Measurements from ENCODE around the gene PFKFB3. TPM values are rescaled to one million over a fixed set of nuclear protein-coding genes. Genes with fewer than 3 reads are reported as not detected.
"Not testable (repeated sequence)": the region's sequence is repeated elsewhere in the genome, so short reads cannot be mapped to it uniquely, and the experiment has no call there.

Gene PFKFB3
- total and polyA plus RNA-seq, 2 donors, result 12.2 to 39.3 TPM

GRCh38 chr10:6279540-6280267 is 77.0 kb downstream of the PFKFB3 start:
- H3K27ac ChIP-seq (ENCODE audit: low read depth in 1 of 2, low read length in 1 of 2), result no peak overlapping the region
- H3K27me3 ChIP-seq (ENCODE audit: control insufficient read depth in 2 of 2, insufficient read depth in 1 of 2, low read length in 1 of 2), result no peaks in the 10 kb centered on the region
- H3K36me3 ChIP-seq (ENCODE audit: control insufficient read depth in 2 of 2, insufficient read depth in 2 of 2, low read length in 1 of 2), result no peaks in the 10 kb centered on the region
- no peak for DNase-seq (ENCODE audit: low read depth in 6 of 9, low spot score in 9 of 9)
- peaks cover 0 to 11% of the 10 kb centered on the region in 2 donors for H3K9me3 ChIP-seq (ENCODE audit: control insufficient read depth in 2 of 2, insufficient read depth in 1 of 2, low read length in 1 of 2)
- H3K4me1 ChIP-seq (ENCODE audit: control insufficient read depth in 2 of 2, insufficient read depth in 2 of 2, low read length in 2 of 2), result peaks cover 0 to 3% of the 10 kb centered on the region in 2 donors
- 94% methylated on average over 15 of the region's 15 CpGs for WGBS
- H3K4me3 ChIP-seq (ENCODE audit: low read length in 2 of 2), result no peak overlapping the region

GRCh38 chr10:6280291-6280690 is 77.6 kb downstream of the PFKFB3 start:
- H3K27ac ChIP-seq (ENCODE audit: low read depth in 1 of 2, low read length in 1 of 2), result no peak overlapping the region
- WGBS, result 87% methylated on average over 8 of the region's 8 CpGs
- DNase-seq (ENCODE audit: low read depth in 6 of 9, low spot score in 9 of 9), result no peak
- H3K9me3 ChIP-seq (ENCODE audit: control insufficient read depth in 2 of 2, insufficient read depth in 1 of 2, low read length in 1 of 2), result peaks cover 0 to 8% of the 10 kb centered on the region in 2 donors
- no peak overlapping the region for H3K4me3 ChIP-seq (ENCODE audit: low read length in 2 of 2)
- H3K4me1 ChIP-seq (ENCODE audit: control insufficient read depth in 2 of 2, insufficient read depth in 2 of 2, low read length in 2 of 2), result peaks cover 0 to 2% of the 10 kb centered on the region in 2 donors
- H3K27me3 ChIP-seq (ENCODE audit: control insufficient read depth in 2 of 2, insufficient read depth in 1 of 2, low read length in 1 of 2), result no peaks in the 10 kb centered on the region
- no peaks in the 10 kb centered on the region for H3K36me3 ChIP-seq (ENCODE audit: control insufficient read depth in 2 of 2, insufficient read depth in 2 of 2, low read length in 1 of 2)

DNA sequence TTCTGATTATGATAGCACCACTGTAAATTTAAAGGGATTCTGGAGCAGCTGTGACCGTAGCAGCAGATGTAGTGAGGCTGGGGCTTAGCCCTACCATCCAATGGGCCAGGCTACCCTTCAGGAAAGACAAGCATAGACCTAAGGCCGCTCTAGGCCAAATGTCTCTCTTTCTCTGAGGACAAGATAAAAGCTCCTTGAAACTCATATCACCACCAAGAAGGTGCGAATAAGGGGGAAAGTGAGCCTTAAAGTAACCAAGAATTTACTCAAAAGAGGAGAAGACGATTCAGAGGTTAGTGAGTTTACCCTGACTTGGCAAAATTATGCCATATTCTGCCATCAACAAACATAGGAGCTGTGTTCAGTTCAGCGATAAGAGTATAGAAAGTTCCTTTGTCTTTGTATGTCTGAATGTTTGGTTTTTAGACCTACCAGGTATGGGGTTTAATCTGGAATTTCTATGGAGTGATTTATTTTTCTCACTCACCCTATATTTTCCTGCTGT is 79.8 kb downstream of the PFKFB3 start:
- H3K9me3 ChIP-seq (ENCODE audit: control insufficient read depth in 2 of 2, insufficient read depth in 1 of 2, low read length in 1 of 2), result peaks cover 0 to under 1% of the 10 kb centered on the region in 2 donors
- H3K36me3 ChIP-seq (ENCODE audit: control insufficient read depth in 2 of 2, insufficient read depth in 2 of 2, low read length in 1 of 2), result no peaks in the 10 kb centered on the region
- no peaks in the 10 kb centered on the region for H3K4me1 ChIP-seq (ENCODE audit: control insufficient read depth in 2 of 2, insufficient read depth in 2 of 2, low read length in 2 of 2)
- DNase-seq (ENCODE audit: low read depth in 6 of 9, low spot score in 9 of 9), result no peak
- no peak overlapping the region for H3K27ac ChIP-seq (ENCODE audit: low read depth in 1 of 2, low read length in 1 of 2)
- H3K4me3 ChIP-seq (ENCODE audit: low read length in 2 of 2), result no peak overlapping the region
- no peaks in the 10 kb centered on the region for H3K27me3 ChIP-seq (ENCODE audit: control insufficient read depth in 2 of 2, insufficient read depth in 1 of 2, low read length in 1 of 2)
- 98% methylated on average over 5 of the region's 5 CpGs for WGBS

DNA sequence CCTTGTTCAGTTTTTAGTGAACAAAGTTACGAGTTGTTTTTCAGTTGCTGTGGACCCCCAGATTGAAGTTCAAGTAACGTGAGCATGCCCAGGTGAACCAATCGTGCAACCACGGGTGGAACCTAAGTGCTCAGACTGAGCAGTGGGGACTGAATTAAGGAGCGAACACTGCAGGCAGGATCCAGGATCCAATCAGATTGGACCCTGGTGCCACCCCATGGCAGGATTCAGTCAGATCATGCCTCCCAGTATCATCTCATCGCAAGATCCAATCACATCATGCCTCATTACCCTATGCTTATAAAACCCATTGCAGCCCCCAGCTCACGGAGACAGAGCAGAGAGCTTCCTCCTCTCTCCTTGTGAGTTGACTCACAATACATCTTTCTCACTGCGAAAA is 80.9 kb downstream of the PFKFB3 start:
- no peaks in the 10 kb centered on the region for H3K9me3 ChIP-seq (ENCODE audit: control insufficient read depth in 2 of 2, insufficient read depth in 1 of 2, low read length in 1 of 2)
- no peak overlapping the region for H3K4me3 ChIP-seq (ENCODE audit: low read length in 2 of 2)
- H3K27me3 ChIP-seq (ENCODE audit: control insufficient read depth in 2 of 2, insufficient read depth in 1 of 2, low read length in 1 of 2), result no peaks in the 10 kb centered on the region
- no peaks in the 10 kb centered on the region for H3K4me1 ChIP-seq (ENCODE audit: control insufficient read depth in 2 of 2, insufficient read depth in 2 of 2, low read length in 2 of 2)
- no peaks in the 10 kb centered on the region for H3K36me3 ChIP-seq (ENCODE audit: control insufficient read depth in 2 of 2, insufficient read depth in 2 of 2, low read length in 1 of 2)
- WGBS, result 92% methylated on average over 8 of the region's 8 CpGs
- DNase-seq (ENCODE audit: low read depth in 6 of 9, low spot score in 9 of 9), result no peak
- H3K27ac ChIP-seq (ENCODE audit: low read depth in 1 of 2, low read length in 1 of 2), result no peak overlapping the region

DNA sequence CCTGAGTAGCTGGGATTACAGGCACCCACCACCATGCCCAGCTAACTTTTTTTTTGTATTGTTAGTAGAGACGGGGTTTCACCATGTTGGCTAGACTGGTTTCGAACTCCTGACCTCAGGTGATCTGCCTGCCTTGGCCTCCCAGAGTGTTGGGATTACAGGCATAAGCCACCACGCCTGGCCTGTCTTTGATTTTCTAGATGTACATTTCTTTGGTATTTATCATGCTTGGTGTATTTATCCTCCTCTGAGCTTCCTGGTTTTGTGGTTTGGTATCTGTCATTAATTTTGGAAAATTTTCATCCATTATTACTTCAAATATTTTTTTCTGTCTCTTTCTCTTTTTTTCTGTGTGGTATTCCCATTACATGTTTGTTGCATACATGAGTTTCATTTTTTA is 87.9 kb downstream of the PFKFB3 start:
- not testable (repeated sequence) for H3K27me3 ChIP-seq (ENCODE audit: control insufficient read depth in 2 of 2, insufficient read depth in 1 of 2, low read length in 1 of 2); H3K27ac ChIP-seq (ENCODE audit: low read depth in 1 of 2, low read length in 1 of 2); DNase-seq (ENCODE audit: low read depth in 6 of 9, low spot score in 9 of 9); H3K9me3 ChIP-seq (ENCODE audit: control insufficient read depth in 2 of 2, insufficient read depth in 1 of 2, low read length in 1 of 2); H3K36me3 ChIP-seq (ENCODE audit: control insufficient read depth in 2 of 2, insufficient read depth in 2 of 2, low read length in 1 of 2); H3K4me3 ChIP-seq (ENCODE audit: low read length in 2 of 2); H3K4me1 ChIP-seq (ENCODE audit: control insufficient read depth in 2 of 2, insufficient read depth in 2 of 2, low read length in 2 of 2)
- WGBS, result 97% methylated on average over 3 of the region's 3 CpGs

DNA sequence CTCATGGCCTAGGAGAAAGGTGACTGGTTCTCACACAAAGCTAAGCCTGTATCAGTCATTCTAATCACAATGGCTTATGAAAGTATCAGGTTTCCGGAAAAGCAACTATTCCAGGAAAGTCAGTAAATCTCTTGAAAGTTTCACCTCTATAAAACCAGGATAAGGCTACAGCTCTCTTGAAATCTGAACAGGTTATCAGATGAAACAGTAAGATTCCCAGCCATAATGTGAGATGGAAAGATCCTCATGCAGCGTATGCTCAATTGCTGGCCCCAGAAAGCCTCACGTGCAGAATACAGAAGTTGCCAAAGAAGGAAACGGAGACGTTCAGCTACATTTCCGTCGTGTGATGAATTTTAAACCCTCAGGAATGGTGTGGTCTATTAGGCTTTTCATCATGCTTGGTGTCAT is 90.0 kb downstream of the PFKFB3 start:
- Histone ChIP-seq H3K27ac (ENCODE audit: low read depth in 1 of 2, low read length in 1 of 2) (no peak overlapping the region), H3K36me3 (ENCODE audit: control insufficient read depth in 2 of 2, insufficient read depth in 2 of 2, low read length in 1 of 2) (no peaks in the 10 kb centered on the region), H3K4me1 (ENCODE audit: control insufficient read depth in 2 of 2, insufficient read depth in 2 of 2, low read length in 2 of 2) (peaks cover 0 to 10% of the 10 kb centered on the region in 2 donors), H3K9me3 (ENCODE audit: control insufficient read depth in 2 of 2, insufficient read depth in 1 of 2, low read length in 1 of 2) (no peaks in the 10 kb centered on the region), H3K27me3 (ENCODE audit: control insufficient read depth in 2 of 2, insufficient read depth in 1 of 2, low read length in 1 of 2) (no peaks in the 10 kb centered on the region), H3K4me3 (ENCODE audit: low read length in 2 of 2) (no peak overlapping the region)
- DNase-seq (ENCODE audit: low read depth in 6 of 9, low spot score in 9 of 9), result no peak
- WGBS, result 90% methylated on average over 7 of the region's 7 CpGs

DNA sequence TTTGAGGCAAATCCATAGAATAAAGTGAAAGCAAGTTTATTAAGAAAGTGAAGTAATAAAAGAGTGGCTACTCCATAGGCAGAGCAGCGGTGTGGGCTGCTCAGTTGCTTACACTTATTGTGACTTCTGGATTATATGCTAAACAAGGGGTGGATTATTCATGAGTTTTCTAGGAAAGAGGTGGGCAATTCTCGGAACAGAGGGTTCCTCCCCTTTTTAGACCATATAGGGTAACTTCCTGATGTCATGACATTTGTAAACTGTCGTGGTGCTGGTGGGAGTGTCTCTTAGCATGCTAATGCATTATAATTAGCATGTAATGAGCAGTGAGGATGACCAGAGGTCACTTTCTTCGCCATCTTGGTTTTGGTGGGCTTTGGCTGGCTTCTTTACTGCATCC is 93.7 kb downstream of the PFKFB3 start:
- not testable (repeated sequence) for H3K27ac ChIP-seq (ENCODE audit: low read depth in 1 of 2, low read length in 1 of 2)

GRCh38 chr10:6296828-6297251 is 94.1 kb downstream of the PFKFB3 start:
- no peak for DNase-seq (ENCODE audit: low read depth in 6 of 9, low spot score in 9 of 9)
- peaks cover 7 to 22% of the 10 kb centered on the region in 2 donors for H3K4me1 ChIP-seq (ENCODE audit: control insufficient read depth in 2 of 2, insufficient read depth in 2 of 2, low read length in 2 of 2)

More for the DNA sequence above, 93.7 kb downstream of the PFKFB3 start:
- H3K4me3 ChIP-seq (ENCODE audit: low read length in 2 of 2); DNase-seq (ENCODE audit: low read depth in 6 of 9, low spot score in 9 of 9); H3K36me3 ChIP-seq (ENCODE audit: control insufficient read depth in 2 of 2, insufficient read depth in 2 of 2, low read length in 1 of 2); H3K27me3 ChIP-seq (ENCODE audit: control insufficient read depth in 2 of 2, insufficient read depth in 1 of 2, low read length in 1 of 2); H3K9me3 ChIP-seq (ENCODE audit: control insufficient read depth in 2 of 2, insufficient read depth in 1 of 2, low read length in 1 of 2): not testable (repeated sequence)
- 83% methylated on average over 4 of the region's 4 CpGs for WGBS
- peaks cover 7 to 22% of the 10 kb centered on the region in 2 donors for H3K4me1 ChIP-seq (ENCODE audit: control insufficient read depth in 2 of 2, insufficient read depth in 2 of 2, low read length in 2 of 2)

DNA sequence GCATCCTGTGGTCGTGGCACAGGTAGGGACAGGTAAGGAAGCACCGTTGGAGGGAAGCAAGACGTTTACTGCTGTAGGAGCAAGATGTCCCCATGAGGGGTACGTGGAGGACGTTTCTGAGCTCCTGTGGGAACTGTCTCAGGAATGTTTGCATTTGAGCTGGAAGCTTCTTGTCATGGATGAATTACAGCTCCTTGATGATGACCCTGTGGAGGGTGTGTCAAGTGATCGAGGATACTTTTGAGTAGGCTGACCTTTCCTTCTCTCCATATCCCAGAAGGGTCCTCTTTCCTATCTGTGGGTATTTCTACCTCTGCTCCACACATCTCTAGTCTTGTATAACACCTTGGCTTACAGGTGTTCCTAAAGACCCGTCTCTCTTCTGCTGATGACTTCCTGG is 94.8 kb downstream of the PFKFB3 start:
- no peaks in the 10 kb centered on the region for H3K9me3 ChIP-seq (ENCODE audit: control insufficient read depth in 2 of 2, insufficient read depth in 1 of 2, low read length in 1 of 2)
- peaks cover 7 to 22% of the 10 kb centered on the region in 2 donors for H3K4me1 ChIP-seq (ENCODE audit: control insufficient read depth in 2 of 2, insufficient read depth in 2 of 2, low read length in 2 of 2)
- no peak for DNase-seq (ENCODE audit: low read depth in 6 of 9, low spot score in 9 of 9)
- no peak overlapping the region for H3K27ac ChIP-seq (ENCODE audit: low read depth in 1 of 2, low read length in 1 of 2)
- H3K36me3 ChIP-seq (ENCODE audit: control insufficient read depth in 2 of 2, insufficient read depth in 2 of 2, low read length in 1 of 2), result no peaks in the 10 kb centered on the region
- no peaks in the 10 kb centered on the region for H3K27me3 ChIP-seq (ENCODE audit: control insufficient read depth in 2 of 2, insufficient read depth in 1 of 2, low read length in 1 of 2)
- H3K4me3 ChIP-seq (ENCODE audit: low read length in 2 of 2), result no peak overlapping the region
- WGBS, result 95% methylated on average over 7 of the region's 7 CpGs

More at GRCh38 chr10:6296828-6297251, 94.1 kb downstream of the PFKFB3 start:
- no peaks in the 10 kb centered on the region for H3K9me3 ChIP-seq (ENCODE audit: control insufficient read depth in 2 of 2, insufficient read depth in 1 of 2, low read length in 1 of 2)
- 99% methylated on average over 3 of the region's 3 CpGs for WGBS
- no peak overlapping the region for H3K27ac ChIP-seq (ENCODE audit: low read depth in 1 of 2, low read length in 1 of 2)
- H3K36me3 ChIP-seq (ENCODE audit: control insufficient read depth in 2 of 2, insufficient read depth in 2 of 2, low read length in 1 of 2), result no peaks in the 10 kb centered on the region
- no peaks in the 10 kb centered on the region for H3K27me3 ChIP-seq (ENCODE audit: control insufficient read depth in 2 of 2, insufficient read depth in 1 of 2, low read length in 1 of 2)
- H3K4me3 ChIP-seq (ENCODE audit: low read length in 2 of 2), result no peak overlapping the region

Measured in thymus (tissue), 11 donors.